Measurements from ENCODE around the gene TNFRSF1B. TPM values are rescaled to one million over a fixed set of nuclear protein-coding genes. Genes with fewer than 3 reads are reported as not detected.
A peak's percentile ranks its signal among the peaks of the same experiment; 100 is the strongest.

TNFRSF1B gene
- total and polyA plus RNA-seq, 9 of the 15 experiments (the other 6 are each of a cell fraction or from before 2014, with no cell fraction given) = 8.8 to 91.3 (median 36.0) TPM

DNA sequence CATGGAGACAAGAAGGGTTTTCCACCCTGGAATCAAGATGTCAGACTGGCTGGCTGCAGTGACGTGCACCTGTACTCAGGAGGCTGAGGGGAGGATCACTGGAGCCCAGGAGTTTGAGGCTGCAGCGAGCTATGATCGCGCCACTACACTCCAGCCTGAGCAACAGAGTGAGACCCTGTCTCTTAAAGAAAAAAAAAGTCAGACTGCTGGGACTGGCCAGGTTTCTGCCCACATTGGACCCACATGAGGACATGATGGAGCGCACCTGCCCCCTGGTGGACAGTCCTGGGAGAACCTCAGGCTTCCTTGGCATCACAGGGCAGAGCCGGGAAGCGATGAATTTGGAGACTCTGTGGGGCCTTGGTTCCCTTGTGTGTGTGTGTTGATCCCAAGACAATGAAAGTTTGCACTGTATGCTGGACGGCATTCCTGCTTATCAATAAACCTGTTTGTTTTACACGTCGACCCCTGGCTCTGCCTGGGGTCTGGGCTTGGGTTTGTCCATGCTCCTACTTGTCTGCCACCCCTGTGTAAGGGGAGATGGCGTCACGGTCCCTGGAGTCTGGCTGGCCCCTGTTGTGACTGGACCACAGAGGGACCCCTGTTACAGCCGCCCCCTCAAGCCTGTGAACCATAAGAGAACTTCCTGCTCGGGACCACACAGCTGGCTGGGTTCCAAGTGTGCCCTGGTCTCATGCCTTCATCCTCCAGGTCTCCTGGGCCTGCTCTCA, 42.1 kb downstream of the TNFRSF1B start (continued):
- TF ChIP-seq CC2D1A (IDR thresholded peaks at IDR 0.05) (peak; percentile 94), LEF1 (IDR thresholded peaks at IDR 0.05) (no peak), BRF1 (IDR thresholded peaks at IDR 0.05; ENCODE audit: borderline replicate concordance, extremely low read depth, insufficient read length) (no peak), FOXO4 (CRISPR knock-in tag; IDR thresholded peaks at IDR 0.05) (peak; percentile 3; the same call in 1 of the 2 replicates), ZNF384 (IDR thresholded peaks at IDR 0.05; ENCODE audit: low read depth, low read length) (peak; percentile 84), ELF4 (CRISPR knock-in tag; IDR thresholded peaks at IDR 0.05) (peak; percentile 35; the same call in 1 of the 2 replicates), SNIP1 (IDR thresholded peaks at IDR 0.05; ENCODE audit: low read depth) (no peak), POLR2B (IDR thresholded peaks at IDR 0.05; ENCODE audit: low read depth, partially characterized antibody) (peak; percentile 64), ATF7 (IDR thresholded peaks at IDR 0.05) (peak; percentile 65), BRD4 (IDR thresholded peaks at IDR 0.05) (no peak), PTRF (tag; IDR thresholded peaks at IDR 0.05) (no peak), RBM22 (IDR thresholded peaks at IDR 0.05; ENCODE audit: low read depth, low read length, poor library complexity, severe bottlenecking) (peak; percentile 85), SMAD3 (CRISPR knock-in tag; conservative IDR thresholded peaks at IDR 0.05) (0 out of 2 replicates have a peak, but pooled peaks have one; percentile 27), SPI1 (IDR thresholded peaks at IDR 0.05; ENCODE audit: borderline replicate concordance, low read depth, low read length) (no peak), FOXP1 (CRISPR knock-in tag; IDR thresholded peaks at IDR 0.05) (peak; percentile 71; the same call in 1 of the 2 replicates), STAG1 (CRISPR knock-in tag; IDR thresholded peaks at IDR 0.05; ENCODE audit: borderline replicate concordance) (peak; percentile 94), YY1 (IDR thresholded peaks at IDR 0.05; ENCODE audit: borderline replicate concordance in 1 of 3, control insufficient read depth in 1 of 3, extremely low read depth in 1 of 3, insufficient read depth in 3 of 3, insufficient read length in 1 of 3, insufficient replicate concordance in 2 of 3, low read depth in 1 of 3, low read length in 2 of 3) (peak in 2 of 3 experiments; percentile 29 to 40), MYNN (IDR thresholded peaks at IDR 0.05) (peak; percentile 95), MYNN (CRISPR knock-in tag; IDR thresholded peaks at IDR 0.05) (no peak), POLR2G (IDR thresholded peaks at IDR 0.05; ENCODE audit: low read depth, low read length) (peak; percentile 60)
- TF ChIP-seq, protein P1, sequence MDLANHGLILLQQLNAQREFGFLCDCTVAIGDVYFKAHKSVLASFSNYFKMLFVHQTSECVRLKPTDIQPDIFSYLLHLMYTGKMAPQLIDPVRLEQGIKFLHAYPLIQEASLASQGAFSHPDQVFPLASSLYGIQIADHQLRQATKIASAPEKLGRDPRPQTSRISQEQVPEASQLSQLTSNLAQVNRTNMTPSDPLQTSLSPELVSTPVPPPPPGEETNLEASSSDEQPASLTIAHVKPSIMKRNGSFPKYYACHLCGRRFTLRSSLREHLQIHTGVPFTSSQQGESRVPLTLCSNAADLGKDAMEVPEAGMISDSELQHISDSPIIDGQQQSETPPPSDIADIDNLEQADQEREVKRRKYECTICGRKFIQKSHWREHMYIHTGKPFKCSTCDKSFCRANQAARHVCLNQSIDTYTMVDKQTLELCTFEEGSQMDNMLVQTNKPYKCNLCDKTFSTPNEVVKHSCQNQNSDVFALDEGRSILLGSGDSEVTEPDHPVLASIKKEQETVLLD (IDR thresholded peaks at IDR 0.05) = no peak
- TF ChIP-seq, protein P2, sequence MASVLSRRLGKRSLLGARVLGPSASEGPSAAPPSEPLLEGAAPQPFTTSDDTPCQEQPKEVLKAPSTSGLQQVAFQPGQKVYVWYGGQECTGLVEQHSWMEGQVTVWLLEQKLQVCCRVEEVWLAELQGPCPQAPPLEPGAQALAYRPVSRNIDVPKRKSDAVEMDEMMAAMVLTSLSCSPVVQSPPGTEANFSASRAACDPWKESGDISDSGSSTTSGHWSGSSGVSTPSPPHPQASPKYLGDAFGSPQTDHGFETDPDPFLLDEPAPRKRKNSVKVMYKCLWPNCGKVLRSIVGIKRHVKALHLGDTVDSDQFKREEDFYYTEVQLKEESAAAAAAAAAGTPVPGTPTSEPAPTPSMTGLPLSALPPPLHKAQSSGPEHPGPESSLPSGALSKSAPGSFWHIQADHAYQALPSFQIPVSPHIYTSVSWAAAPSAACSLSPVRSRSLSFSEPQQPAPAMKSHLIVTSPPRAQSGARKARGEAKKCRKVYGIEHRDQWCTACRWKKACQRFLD (CRISPR knock-in tag; IDR thresholded peaks at IDR 0.05) = no peak
- TF ChIP-seq, protein P3, sequence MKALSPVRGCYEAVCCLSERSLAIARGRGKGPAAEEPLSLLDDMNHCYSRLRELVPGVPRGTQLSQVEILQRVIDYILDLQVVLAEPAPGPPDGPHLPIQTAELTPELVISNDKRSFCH (CRISPR knock-in tag; IDR thresholded peaks at IDR 0.05) = no peak
- TF ChIP-seq, protein P3 (tag; IDR thresholded peaks at IDR 0.05) = peak; percentile 40; the same call in 1 of the 2 replicates
